ENCODE data around the gene RHCG.

The RHCG gene

DNA sequence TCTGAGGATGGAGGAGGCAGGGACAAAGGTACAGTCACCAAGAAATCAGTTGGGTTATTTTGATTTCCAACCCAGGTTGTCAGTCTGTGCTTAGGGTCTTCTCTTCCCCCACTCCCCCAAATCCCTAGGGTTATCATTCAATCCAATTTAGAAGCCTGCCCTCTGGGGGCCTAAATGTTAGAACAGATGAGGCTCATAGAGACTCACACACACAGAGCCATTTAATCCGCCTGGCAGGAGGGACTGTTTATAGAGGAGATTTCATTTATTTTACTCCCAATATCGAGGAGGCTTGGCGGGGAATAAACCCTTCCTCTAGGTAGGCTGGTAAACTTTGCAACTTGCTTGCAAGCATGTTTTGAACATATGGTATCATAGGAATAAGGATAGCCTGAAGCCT lies 52.8 kb downstream of the RHCG start:
- no peak for DNase-seq

DNA sequence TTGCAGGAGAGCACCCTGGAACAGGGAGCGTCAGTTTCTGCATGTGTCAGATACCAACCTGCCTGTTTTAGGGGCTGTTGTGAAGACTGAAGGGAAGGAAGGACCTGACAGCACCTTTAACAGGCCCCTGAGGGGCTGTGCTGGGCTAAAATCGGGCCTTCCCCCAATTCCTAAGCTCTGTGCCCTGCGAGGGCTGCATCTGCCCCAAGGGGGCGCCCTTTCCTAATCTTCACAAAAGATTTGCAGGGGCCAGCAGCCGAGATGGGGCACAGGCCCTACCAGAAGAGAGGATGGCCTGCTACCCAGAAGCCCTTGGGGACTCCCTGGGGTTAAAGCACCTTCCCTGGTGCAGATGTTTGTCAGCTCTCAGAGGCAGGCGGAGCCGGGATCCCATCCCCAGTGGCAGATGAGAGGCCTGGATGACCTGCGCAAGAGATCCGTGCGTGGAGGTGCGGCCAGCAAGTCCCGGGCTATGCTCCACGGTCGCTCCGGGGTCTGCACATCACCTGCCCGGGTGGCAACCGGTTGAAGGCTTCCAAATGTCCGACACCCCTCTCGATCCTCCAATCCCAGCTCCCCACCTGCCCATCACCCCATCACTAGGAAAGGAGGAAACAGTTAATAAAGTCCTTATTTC lies 53.6 kb downstream of the RHCG start:
- peak; percentile 20 for DNase-seq

DNA sequence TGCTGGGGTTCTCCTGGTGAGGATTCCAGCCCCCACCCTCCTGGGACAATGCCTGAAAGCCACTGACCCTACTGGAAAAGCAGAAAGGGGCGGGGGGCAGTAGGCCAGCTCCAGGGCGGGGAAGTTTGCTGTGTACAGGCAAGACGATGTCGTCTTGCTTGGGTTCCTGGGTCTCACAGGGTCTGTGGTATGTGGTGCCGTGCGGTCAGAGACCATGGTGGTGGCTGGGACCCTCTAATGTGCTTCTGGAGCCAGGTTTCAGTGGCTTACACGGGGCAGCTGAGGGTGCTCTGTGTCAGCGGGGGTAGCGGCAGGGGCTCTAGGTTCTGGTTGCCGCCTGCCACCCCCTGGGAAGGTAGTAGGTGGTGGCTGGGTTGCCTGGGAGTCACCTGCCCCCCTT lies 54.2 kb downstream of the RHCG start:
- DNase-seq: no peak

DNA sequence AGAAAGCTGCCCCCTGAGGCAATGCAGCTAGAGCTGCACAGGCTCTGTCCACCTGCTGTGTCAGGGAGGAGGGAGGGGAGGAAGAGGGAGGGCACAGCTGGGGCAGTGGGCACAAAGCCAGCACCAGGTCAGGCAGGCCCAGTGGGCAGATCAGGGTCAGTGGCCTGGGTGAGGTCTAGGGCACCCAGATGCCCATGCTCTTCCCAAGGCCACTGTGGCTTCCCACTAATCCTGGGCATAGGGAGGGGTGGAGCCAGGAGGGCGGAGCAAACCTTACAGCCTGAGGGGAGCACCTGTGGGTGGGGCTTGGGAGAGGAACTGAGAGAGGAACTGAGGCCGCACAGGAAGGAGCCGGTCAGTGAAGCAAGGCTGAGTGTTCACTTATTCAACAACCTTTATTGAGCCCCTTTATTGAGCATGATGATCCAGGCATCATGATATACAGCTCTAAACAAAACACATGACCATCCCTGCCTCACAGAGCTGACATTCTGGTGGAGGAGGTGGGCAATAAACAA lies 55.0 kb downstream of the RHCG start:
- no peak for DNase-seq

DNA sequence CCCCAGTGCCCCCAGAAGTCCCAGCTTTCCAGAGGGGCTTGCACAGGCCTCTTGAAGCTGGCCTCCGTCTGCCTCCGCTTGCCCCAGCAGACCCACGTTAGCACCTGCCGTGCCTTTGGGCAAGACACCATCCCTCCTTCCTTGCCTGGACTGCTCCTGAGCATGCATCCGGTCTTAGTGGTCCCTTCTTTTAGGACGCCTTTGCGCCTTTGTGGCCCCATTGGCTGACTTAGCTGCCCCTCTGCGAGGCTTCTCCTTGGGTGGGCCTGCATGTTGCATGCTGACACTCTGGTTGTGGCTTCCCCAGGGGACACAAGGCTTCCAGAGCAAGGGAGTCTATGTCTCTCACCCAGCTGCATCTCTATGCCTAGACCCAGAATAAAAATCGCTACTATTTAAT lies 56.6 kb downstream of the RHCG start:
- no peak for DNase-seq

DNA sequence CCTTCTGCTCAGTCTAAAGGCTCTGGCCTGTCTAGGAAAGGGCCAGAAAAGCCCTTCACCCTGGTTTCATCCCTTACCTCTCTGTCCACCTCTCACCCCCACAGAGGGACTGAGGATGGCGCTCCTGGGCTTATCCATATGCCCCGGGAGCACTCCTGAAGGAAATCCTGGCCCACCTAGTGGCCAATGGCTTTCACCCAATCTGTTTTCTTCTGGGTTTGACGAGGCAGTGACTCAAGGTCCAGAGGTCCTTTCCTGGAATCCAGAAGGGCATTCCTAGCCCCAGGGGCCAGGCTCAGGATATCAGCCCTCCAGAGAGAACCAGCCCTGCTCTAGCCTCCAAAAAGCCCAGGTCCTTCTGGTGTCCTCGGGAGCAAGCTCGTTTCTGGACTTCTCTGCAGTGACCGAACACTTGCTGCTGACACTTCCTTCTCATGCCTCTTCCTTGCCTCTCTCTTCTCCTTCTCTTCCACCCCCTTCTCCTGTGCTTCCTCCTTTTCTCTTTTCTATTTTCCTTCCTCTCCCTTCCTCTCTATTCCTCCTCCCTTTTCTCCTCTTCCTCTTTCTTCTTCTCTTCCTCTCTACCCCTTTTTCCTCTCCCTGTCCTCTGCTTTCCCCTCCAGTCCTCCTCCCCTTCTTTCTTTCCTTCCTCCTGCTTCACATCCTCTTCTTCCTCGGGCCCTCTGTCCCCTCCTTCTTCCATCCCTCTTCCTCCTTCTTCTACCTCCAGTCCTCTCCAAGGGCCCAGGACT lies 59.6 kb downstream of the RHCG start:
- no peak for DNase-seq

DNA sequence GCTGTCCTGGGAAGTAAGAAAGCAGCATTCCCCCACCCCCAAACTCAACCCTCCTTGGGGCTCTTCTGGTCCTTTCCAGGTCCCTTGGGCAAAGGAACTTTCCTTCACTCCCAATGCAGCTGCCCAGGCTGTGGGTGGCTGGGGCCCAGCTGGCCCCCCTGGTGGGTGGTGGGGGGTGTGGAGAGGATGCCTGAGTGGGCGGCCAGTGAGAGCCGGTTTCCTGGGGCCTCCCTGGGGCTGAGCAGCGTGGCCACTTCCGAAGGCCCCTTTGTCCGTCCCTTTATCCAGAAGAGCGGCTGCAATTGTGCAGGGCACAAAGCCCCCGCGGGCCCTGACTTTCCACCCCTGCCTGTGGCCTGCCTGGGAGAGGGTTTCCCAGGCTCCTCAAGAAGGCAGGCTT lies 61.0 kb downstream of the RHCG start:
- DNase-seq: no peak

DNA sequence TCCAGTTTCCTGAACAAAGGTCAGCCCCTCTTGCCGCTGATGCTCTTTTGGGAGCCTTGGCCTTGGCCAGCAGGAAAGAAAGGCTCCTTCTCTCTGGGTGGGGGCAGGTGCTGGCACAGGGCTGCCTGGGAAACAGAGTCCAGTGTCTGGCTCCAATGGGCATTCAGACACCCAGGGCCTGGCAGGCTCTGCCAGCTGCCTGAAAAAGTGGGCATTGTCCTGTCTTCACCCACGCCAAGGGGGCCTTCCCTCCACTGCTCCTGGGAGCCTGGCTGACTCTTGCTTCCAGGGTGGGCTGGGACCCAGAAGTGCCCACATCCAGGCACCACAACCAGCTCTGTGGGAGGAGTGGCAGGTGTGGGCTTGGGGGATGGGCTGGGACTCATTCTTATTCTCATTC lies 62.7 kb downstream of the RHCG start:
- no peak for DNase-seq

DNA sequence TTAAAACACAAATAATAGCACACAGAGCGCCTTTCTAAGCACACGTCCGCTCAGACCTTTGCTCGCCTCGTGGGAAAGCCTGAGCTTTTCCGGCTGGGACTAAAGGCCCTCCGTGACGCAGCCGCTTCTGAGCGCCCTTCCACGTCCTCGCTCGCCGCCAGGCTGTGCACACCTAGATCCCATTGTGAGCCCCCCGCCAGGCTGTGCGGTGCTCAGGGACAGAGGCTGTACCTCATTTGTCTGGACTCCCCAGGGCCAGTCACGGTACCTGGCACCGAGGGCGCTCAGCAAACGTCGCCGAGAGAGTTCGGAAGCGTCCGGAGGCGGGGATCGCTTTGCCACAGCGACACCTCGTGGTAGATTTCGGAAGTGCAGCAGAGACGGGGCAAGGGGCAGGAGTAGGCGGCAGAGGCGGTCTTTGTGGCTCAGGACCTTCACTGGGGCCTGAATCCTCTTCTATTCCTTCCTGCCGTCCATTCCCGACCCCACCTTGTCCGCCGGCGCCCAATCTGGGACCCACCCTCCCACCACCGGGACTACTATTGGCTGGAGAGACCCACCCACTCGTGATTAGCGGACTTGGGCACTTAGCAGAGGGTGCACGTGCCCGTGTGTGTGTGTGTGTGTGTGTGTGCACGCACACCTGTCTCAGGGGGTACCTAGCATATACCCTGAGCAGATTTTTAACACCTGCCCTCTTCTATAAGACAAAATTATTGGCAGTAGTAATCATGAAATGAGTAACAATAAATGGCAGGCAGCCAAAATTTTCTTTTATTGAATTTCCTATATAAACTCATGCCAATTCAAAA lies 65.6 kb downstream of the RHCG start:
- DNase-seq: peak; percentile 60

DNA sequence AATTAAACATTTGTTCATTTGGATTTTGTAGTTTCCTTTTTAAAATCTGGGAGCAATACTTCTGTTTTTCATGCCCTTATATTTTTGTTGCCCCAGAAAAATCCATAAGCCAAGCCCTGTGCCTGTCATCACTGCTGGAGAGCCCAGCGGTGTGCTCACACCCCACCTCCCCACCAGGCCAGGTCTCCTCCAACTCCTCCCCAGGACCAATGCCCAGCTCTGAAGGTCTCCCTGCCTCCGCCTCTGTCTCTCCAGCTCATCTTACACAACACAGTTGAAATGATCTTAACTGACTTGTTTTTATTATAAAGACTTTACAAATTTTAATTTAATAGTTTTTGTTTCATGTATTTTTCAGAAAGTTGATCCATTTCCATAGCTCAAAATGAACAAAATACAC lies 66.4 kb downstream of the RHCG start:
- DNase-seq: no peak

DNA sequence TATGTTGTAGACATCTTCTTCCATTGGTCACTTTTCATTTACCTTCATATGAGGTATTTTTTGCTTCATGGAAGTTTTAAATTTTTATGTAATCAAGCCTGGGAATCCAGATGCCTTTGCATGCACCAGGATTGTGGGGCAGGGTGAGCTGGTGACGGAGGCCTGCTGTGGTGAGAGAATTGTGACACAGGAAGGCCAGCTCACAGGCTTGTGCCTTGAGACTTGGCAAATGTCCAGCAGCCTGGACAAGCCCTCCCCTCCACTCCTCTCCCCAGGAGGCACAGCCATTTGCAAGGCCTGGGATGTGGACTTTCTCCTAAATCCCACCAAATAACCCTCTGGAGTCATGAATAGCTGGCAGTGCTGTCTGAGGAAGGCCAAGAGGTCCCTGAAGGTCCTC lies 67.4 kb downstream of the RHCG start:
- no peak for DNase-seq

DNA sequence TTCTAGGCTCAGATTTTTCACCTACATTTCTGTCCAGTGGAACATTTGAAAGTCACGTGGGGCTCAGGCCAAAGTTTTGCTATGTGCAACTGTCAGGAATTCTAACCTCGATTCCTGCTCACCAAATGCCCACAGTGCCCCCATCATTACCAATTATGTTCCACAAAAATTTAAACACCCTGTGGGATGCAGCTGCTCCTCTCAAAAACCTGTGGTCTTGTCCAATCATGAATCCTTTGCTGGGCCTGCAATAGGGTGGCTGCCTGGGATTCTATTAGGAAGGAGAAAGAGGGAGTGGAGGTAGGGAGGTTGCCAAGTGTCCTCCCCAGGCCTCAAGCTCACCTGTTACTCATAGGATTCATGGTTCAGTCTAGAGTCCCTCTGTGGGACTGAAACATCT lies 68.1 kb downstream of the RHCG start:
- DNase-seq: no peak

DNA sequence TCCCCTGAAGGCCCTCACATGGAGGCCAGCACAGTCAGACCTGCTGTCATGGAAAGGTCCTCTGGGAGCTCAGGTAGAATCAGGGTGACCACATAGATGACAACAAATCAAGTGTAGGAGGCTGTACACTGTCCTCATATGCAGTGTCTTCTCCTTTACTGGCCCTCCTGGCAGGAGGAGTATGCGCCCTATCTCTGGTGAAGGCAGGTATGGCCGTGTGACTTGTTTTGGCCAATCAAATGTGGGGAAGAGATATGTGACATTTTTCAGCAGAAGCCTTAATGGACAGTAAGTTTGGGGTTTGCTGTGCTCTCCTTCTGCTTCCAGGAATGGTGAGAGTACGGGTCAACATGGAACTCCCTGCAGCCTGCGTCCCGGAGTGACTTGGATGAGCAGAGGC lies 69.9 kb downstream of the RHCG start:
- DNase-seq: no peak

DNA sequence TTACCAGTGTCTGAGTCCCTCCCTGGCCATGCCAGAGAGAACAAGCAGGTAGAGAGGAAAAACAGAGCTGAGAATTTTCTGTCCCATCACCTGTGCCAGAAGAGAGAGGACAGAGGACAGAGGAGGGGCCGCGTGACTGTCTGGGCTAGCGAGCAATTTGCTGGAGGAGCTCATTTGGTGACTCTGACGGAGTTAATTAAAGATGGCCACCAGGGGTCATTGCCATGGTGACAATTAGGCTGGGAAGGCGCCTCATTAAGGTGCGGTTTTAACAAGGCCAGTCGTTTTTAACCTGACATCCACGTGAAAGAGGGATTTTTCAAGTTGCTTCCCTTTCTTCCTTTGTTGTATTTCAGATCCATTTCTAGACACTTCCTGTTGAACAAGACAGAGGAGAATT lies 72.4 kb downstream of the RHCG start:
- DNase-seq: no peak

Measured in fibroblast of skin of back (primary cell).